ENCODE data around the gene RPL10A. TPM values are rescaled to one million over a fixed set of nuclear protein-coding genes. Genes with fewer than 3 reads are reported as not detected.

Gene RPL10A
- total and polyA plus RNA-seq, 4 experiments from 2014 or later, result 844 to 2,070 (median 1,531) TPM

DNA sequence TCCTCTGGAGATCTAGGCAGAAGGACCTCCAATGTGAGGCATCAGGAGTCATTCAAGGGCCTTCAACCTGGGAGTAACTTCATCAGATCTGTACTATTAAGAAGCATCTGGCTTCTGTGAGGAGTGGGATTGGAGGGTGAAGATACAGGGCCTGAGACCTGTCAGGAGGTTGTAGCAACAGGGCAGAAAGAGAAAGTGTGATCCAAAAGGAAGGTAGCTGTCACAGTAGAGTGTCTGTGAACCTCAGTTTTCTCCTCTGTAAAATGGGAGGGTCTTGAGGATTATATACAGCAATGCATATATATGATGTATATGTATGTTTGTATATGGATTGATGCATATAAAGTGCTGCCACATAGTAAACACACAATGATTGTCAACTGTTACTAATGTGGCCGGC lies 2.6 kb upstream of the RPL10A start:
- Histone ChIP-seq H3K27me3 (ENCODE audit: insufficient read depth, low read length) (no peaks in the 10 kb centered on the region), H3K27ac (ENCODE audit: low read depth, low read length) (no peak overlapping the region), H3K9me3 (ENCODE audit: control insufficient read depth in 1 of 2, low read length in 2 of 2) (no peaks in the 10 kb centered on the region), H3K36me3 (ENCODE audit: insufficient read depth, low read length) (peaks cover 15% of the 10 kb centered on the region), H3K4me1 (ENCODE audit: insufficient read depth, low read length) (peaks cover 22% of the 10 kb centered on the region), H3K4me3 (ENCODE audit: low read length in 2 of 2) (no peak overlapping the region)
- intact Hi-C loops (cut with micrococcal nuclease), result no loop called here
- no peaks in the 10 kb centered on the region for H3K9me3 Mint-ChIP-seq
- H3K27me3 Mint-ChIP-seq, result no peaks in the 10 kb centered on the region
- H3K36me3 Mint-ChIP-seq, result peaks cover 22 to 36% of the 10 kb centered on the region in 2 donors
- DNase-seq, result no peak
- ChIA-PET CTCF (ENCODE audit: partially characterized antibody) (interaction anchor here (0.6 to 5.5 kb wide), 8 partner anchors 13 to 170 kb away, joined by 3 to 89 read pairs (median 4); partner anchors contain the start of genes FANCE and PPARD), POLR2A (ENCODE audit: partially characterized antibody) (interaction anchor here (0.6 to 7.8 kb wide), 3 partner anchors 14 to 167 kb away, joined by 3 to 107 read pairs (median 59); partner anchors contain the start of genes DEF6 and FANCE)
- H3K4me1 Mint-ChIP-seq, result peaks cover 18 to 34% (median 26%) of the 10 kb centered on the region in 4 donors
- H3K4me3 Mint-ChIP-seq, result no peak overlapping the region
- peak overlapping the region in 1 of 7 donors; percentile 59 for H3K27ac Mint-ChIP-seq

DNA sequence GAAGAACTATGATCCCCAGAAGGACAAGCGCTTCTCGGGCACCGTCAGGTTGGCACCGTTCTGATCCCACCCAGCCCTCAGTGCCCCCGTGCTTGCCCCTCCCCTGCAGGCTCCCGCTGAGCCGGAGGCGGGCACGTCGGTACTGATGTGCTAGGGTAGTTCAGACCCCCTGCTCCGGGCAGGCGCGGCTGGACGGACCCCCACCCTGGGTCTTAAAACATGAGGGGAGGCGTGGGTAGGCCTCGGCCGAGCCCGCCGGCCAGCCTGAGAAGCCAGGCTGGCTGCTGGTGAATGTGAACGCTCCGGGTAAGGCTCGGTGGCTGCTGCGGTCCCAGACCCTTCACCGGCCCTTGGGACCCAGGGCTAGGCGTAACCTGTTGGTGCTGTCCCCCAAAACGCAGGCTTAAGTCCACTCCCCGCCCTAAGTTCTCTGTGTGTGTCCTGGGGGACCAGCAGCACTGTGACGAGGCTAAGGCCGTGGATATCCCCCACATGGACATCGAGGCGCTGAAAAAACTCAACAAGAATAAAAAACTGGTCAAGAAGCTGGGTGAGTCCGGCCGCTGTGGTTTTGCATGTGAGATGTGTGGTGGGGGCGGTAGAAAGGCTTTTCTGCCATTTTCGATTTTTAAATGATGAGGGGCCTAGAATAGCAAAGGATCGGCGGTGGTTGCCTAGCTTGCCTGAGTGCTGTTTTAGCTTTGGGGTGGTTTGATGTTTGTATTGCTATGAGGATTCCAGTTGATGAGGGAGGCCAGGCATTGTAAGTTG lies 964 bp downstream of the RPL10A start:
- intact Hi-C loops (cut with micrococcal nuclease), result loop anchor here (1.0 to 2.0 kb wide), 6 partner anchors 17 to 264 kb away; partner anchors contain the start of genes DEF6, FANCE, PPARD and TEAD3
- peak overlapping the region; percentile 67 to 100 for H3K4me3 ChIP-seq (ENCODE audit: low read length in 2 of 2)
- peaks cover 31 to 51% of the 10 kb centered on the region in 2 donors for H3K36me3 Mint-ChIP-seq
- peak overlapping the region; percentile 74 for H3K27ac ChIP-seq (ENCODE audit: low read depth, low read length)
- ChIA-PET POLR2A (ENCODE audit: partially characterized antibody) (interaction anchor here (0.8 to 7.8 kb wide), 22 partner anchors 12 to 1233 kb away, joined by 3 to 107 read pairs (median 6); partner anchors contain the start of genes DEF6, FANCE, HMGA1 and PPARD), CTCF (ENCODE audit: partially characterized antibody) (interaction anchor here (1.0 to 6.6 kb wide), 15 partner anchors 9 to 268 kb away, joined by 3 to 89 read pairs (median 7); partner anchors contain the start of genes DEF6, FANCE and PPARD)
- H3K4me1 ChIP-seq (ENCODE audit: insufficient read depth, low read length), result peaks cover 40% of the 10 kb centered on the region
- peak in 2 of 5 donors; percentile 20 to 33 for DNase-seq
- H3K27me3 Mint-ChIP-seq, result no peaks in the 10 kb centered on the region
- H3K9me3 Mint-ChIP-seq, result no peaks in the 10 kb centered on the region
- peaks cover 28 to 53% (median 40%) of the 10 kb centered on the region in 4 donors for H3K4me1 Mint-ChIP-seq
- H3K27me3 ChIP-seq (ENCODE audit: insufficient read depth, low read length), result no peaks in the 10 kb centered on the region
- H3K4me3 Mint-ChIP-seq, result peak overlapping the region; percentile 94 to 99 (median 98)
- H3K27ac Mint-ChIP-seq, result peak overlapping the region; percentile 93 to 98 (median 98)
- H3K36me3 ChIP-seq (ENCODE audit: insufficient read depth, low read length), result peaks cover 16% of the 10 kb centered on the region
- H3K9me3 ChIP-seq (ENCODE audit: control insufficient read depth in 1 of 2, low read length in 2 of 2), result no peaks in the 10 kb centered on the region

DNA sequence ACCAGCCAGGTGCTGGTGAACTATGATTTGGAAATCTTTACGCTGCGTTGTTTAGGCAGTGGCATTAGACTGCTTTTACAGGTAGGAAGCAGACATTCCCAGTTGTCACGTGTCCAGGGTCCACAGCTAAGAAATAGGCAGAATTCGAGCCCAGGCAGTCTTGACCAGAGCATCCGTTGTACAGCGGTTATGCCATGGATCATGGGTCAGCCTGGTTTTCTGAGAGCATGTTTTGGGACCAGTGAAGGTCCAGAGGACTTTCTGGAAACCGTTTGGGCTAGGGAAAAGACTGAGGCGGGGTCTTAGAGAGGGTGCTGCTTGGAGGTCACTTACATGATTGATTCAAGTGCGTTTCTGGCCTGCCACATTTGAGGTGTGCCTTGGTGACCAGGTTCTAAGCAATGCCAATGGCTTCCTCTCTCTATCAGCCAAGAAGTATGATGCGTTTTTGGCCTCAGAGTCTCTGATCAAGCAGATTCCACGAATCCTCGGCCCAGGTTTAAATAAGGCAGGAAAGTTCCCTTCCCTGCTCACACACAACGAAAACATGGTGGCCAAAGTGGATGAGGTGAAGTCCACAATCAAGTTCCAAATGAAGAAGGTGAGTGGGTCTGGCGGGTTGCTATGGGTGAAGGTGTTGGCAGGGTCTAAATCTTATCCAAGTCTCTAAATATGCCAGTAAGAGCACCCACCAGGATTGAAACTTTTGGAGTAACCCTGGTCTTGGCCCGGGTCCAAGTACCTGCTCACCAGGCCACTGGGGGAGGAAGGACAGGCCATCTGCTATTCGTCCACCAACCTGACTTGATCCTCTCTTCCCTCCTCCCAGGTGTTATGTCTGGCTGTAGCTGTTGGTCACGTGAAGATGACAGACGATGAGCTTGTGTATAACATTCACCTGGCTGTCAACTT lies 1.8 kb downstream of the RPL10A start:
- H3K9me3 Mint-ChIP-seq, result no peaks in the 10 kb centered on the region
- Histone ChIP-seq H3K4me1 (ENCODE audit: insufficient read depth, low read length) (peaks cover 40% of the 10 kb centered on the region), H3K36me3 (ENCODE audit: insufficient read depth, low read length) (peaks cover 16% of the 10 kb centered on the region), H3K9me3 (ENCODE audit: control insufficient read depth in 1 of 2, low read length in 2 of 2) (no peaks in the 10 kb centered on the region), H3K27ac (ENCODE audit: low read depth, low read length) (peak overlapping the region; percentile 74), H3K4me3 (ENCODE audit: low read length in 2 of 2) (peak overlapping the region; percentile 67 to 100), H3K27me3 (ENCODE audit: insufficient read depth, low read length) (no peaks in the 10 kb centered on the region)
- H3K27me3 Mint-ChIP-seq, result no peaks in the 10 kb centered on the region
- POLR2A ChIA-PET (ENCODE audit: partially characterized antibody), result interaction anchor here (0.8 to 7.8 kb wide), 13 partner anchors 11 to 266 kb away, joined by 3 to 107 read pairs (median 6); partner anchors contain the start of genes ARMC12, DEF6, FANCE and PPARD
- H3K36me3 Mint-ChIP-seq, result peaks cover 31 to 49% of the 10 kb centered on the region in 2 donors
- peak overlapping the region; percentile 94 to 99 (median 98) for H3K4me3 Mint-ChIP-seq
- peak in 2 of 5 donors; percentile 20 to 30 for DNase-seq
- peak overlapping the region; percentile 93 to 98 (median 97) for H3K27ac Mint-ChIP-seq
- CTCF ChIA-PET (ENCODE audit: partially characterized antibody), result interaction anchor here (1.0 to 6.6 kb wide), 6 partner anchors 17 to 173 kb away, joined by 3 to 89 read pairs (median 32); partner anchors contain the start of genes DEF6, FANCE and PPARD
- peaks cover 28 to 53% (median 40%) of the 10 kb centered on the region in 4 donors for H3K4me1 Mint-ChIP-seq
- intact Hi-C loops (cut with micrococcal nuclease), result loop anchor here (2.0 kb wide), 1 partner anchor 263 kb away; no protein-coding TSS in a partner anchor

DNA sequence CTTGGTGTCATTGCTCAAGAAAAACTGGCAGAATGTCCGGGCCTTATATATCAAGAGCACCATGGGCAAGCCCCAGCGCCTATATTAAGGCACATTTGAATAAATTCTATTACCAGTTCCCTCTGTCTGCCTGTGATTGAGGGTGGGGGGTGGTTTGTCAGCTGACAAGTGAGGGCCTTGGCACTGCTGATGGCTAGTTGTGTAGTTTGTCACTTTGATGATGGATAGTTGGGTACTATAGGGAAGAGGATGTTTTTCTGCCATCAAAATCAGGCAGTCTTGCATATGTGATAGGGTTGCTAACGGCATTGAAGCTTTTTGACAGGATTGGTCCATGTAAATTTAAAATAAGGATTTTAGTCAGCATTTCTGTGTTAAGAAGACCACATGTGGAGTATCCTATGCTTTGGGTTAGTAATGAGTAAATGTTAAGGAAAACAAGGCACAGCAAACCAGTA lies 2.5 kb downstream of the RPL10A start:
- intact Hi-C loops (cut with micrococcal nuclease), result no loop called here
- H3K27ac ChIP-seq (ENCODE audit: low read depth, low read length), result peak overlapping the region; percentile 74
- CTCF ChIA-PET (ENCODE audit: partially characterized antibody), result interaction anchor here (1.1 to 6.6 kb wide), 6 partner anchors 17 to 266 kb away, joined by 3 to 57 read pairs (median 4); partner anchors contain the start of genes ARMC12 and DEF6

DNA sequence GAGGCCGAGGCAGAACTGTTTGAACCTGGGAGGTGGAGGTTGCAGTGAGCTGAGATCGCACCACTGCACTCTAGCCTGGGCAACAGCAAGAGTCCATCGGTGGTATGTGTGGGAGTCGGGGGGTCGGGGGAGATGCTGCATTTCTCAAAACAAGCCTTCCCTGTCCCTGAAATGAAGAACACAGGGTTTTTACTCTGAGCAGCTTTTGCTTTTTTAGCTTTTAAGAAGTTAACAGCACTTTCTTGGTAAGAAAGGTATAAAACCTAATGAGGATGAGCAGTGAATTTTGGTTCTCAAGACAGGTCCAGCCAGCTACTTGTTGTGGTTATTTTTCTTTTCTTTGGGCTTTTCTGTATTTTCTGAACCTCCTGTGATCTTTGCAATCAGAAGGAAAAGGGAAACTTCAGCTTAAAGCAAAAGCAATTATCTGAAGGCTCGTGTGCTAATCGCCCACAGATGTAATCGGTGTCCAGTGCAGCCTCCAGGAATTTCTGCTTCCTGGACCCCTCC lies 3.7 kb downstream of the RPL10A start:
- peaks cover 40% of the 10 kb centered on the region for H3K4me1 ChIP-seq (ENCODE audit: insufficient read depth, low read length)
- H3K36me3 Mint-ChIP-seq, result peaks cover 31 to 47% of the 10 kb centered on the region in 2 donors
- peak overlapping the region in 4 of 8 donors; percentile 7 to 66 (median 38) for H3K4me3 Mint-ChIP-seq
- H3K27me3 ChIP-seq (ENCODE audit: insufficient read depth, low read length), result no peaks in the 10 kb centered on the region
- H3K9me3 ChIP-seq (ENCODE audit: control insufficient read depth in 1 of 2, low read length in 2 of 2), result no peaks in the 10 kb centered on the region
- no peak overlapping the region for H3K27ac ChIP-seq (ENCODE audit: low read depth, low read length)
- no peak overlapping the region for H3K4me3 ChIP-seq (ENCODE audit: low read length in 2 of 2)
- peaks cover 16% of the 10 kb centered on the region for H3K36me3 ChIP-seq (ENCODE audit: insufficient read depth, low read length)
- ChIA-PET CTCF (ENCODE audit: partially characterized antibody) (interaction anchor here (0.7 to 6.6 kb wide), 10 partner anchors 15 to 265 kb away, joined by 3 to 57 read pairs (median 4); partner anchors contain the start of genes ARMC12, DEF6 and PPARD), POLR2A (ENCODE audit: partially characterized antibody) (interaction anchor here (1.0 to 7.8 kb wide), 12 partner anchors 9 to 264 kb away, joined by 3 to 107 read pairs (median 4); partner anchors contain the start of genes ARMC12, FANCE, PPARD and TEAD3)
- no peaks in the 10 kb centered on the region for H3K27me3 Mint-ChIP-seq
- DNase-seq, result no peak
- peak overlapping the region; percentile 52 to 98 (median 82) for H3K27ac Mint-ChIP-seq
- H3K9me3 Mint-ChIP-seq, result no peaks in the 10 kb centered on the region
- intact Hi-C loops (cut with micrococcal nuclease), result no loop called here
- H3K4me1 Mint-ChIP-seq, result peaks cover 28 to 53% (median 40%) of the 10 kb centered on the region in 4 donors

More for the DNA sequence above, 2.5 kb downstream of the RPL10A start:
- Histone ChIP-seq H3K4me1 (ENCODE audit: insufficient read depth, low read length) (peaks cover 40% of the 10 kb centered on the region), H3K9me3 (ENCODE audit: control insufficient read depth in 1 of 2, low read length in 2 of 2) (no peaks in the 10 kb centered on the region), H3K4me3 (ENCODE audit: low read length in 2 of 2) (peak overlapping the region in 1 of 2 donors; percentile 67), H3K36me3 (ENCODE audit: insufficient read depth, low read length) (peaks cover 16% of the 10 kb centered on the region), H3K27me3 (ENCODE audit: insufficient read depth, low read length) (no peaks in the 10 kb centered on the region)
- peak in 1 of 5 donors; percentile 27 for DNase-seq
- Mint-ChIP-seq H3K36me3 (peaks cover 31 to 49% of the 10 kb centered on the region in 2 donors), H3K27ac (peak overlapping the region; percentile 93 to 98 (median 97)), H3K27me3 (no peaks in the 10 kb centered on the region), H3K4me3 (peak overlapping the region; percentile 94 to 99 (median 98)), H3K9me3 (no peaks in the 10 kb centered on the region), H3K4me1 (peaks cover 28 to 53% (median 40%) of the 10 kb centered on the region in 4 donors)
- POLR2A ChIA-PET (ENCODE audit: partially characterized antibody), result interaction anchor here (0.8 to 7.8 kb wide), 9 partner anchors 10 to 265 kb away, joined by 3 to 107 read pairs (median 6); partner anchors contain the start of genes ARMC12, FANCE and TEAD3
